Erythroblast (primary cell): ENCODE measurements around the gene BCAP29.

Source experiments
- GATA1 ChIP-seq: IDR thresholded peaks from 2 replicates; pipeline ENCODE4 v1.6.1; 2011; ENCODE audit warnings: low read depth, mild to moderate bottlenecking, control low read depth, low read length, moderate library complexity
- POLR2A ChIP-seq: IDR thresholded peaks from 2 replicates; pipeline ENCODE4 v1.6.1; 2011; ENCODE audit warnings: mild to moderate bottlenecking, low read length

DNA sequence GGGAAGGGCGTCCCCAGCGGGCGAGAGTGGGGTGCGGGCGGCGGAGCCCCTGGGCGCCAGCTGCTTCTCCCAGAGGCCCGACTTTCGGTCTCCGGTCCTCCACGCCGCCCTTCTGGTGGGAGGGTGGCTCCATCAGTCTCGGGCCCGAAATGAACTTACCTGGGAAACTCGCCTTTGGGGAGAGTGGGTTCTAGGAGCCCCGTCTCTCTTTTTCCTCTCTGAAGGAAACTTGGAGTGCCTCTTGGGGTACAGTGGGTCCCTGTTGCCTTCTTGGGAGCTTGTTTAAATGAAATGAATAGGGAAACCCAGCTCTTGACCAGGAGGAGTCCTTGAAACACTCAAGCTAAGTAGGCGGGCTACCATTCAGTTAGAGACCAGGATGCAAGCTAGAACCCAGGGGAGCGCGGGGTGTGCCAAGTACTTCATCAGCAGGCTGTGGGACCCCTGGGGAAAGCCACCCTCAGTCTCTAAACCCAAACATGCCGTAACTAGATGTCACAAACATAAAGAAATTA lies 81.9 kb downstream of the BCAP29 start:
- TF ChIP-seq POLR2A (no peak), GATA1 (no peak)
